ENCODE measurements around the gene SERINC4.
"Not testable (repeated sequence)": the region's sequence is repeated elsewhere in the genome, so short reads cannot be mapped to it uniquely, and the experiment has no call there.

The SERINC4 gene

GRCh38 chr15:43825305-43825704 is 25.3 kb upstream of the SERINC4 start:
- peaks cover 28% of the 10 kb centered on the region for H3K4me1 ChIP-seq (ENCODE audit: control insufficient read depth, insufficient read depth, low read length, poor library complexity, severe bottlenecking)
- not testable (repeated sequence) for H3K27me3 ChIP-seq (replicated peaks; ENCODE audit: control insufficient read depth, insufficient read depth, low read length, poor library complexity, severe bottlenecking); DNase-seq; H3K27ac ChIP-seq (ENCODE audit: insufficient read depth, low read length, poor library complexity, severe bottlenecking); H3K9me3 ChIP-seq (ENCODE audit: control insufficient read depth, low read length); H3K4me3 ChIP-seq (ENCODE audit: insufficient read depth, low read depth, low read length, poor library complexity, severe bottlenecking); H3K36me3 ChIP-seq (ENCODE audit: control insufficient read depth, insufficient read depth, low read length)

- Histone ChIP-seq H3K27me3 (replicated peaks; ENCODE audit: control insufficient read depth, insufficient read depth, low read length, poor library complexity, severe bottlenecking) (no peaks in the 10 kb centered on the region), H3K36me3 (ENCODE audit: control insufficient read depth, insufficient read depth, low read length) (no peaks in the 10 kb centered on the region), H3K27ac (ENCODE audit: insufficient read depth, low read length, poor library complexity, severe bottlenecking) (peak within 1 kb of the TSS; percentile 91), H3K4me1 (ENCODE audit: control insufficient read depth, insufficient read depth, low read length, poor library complexity, severe bottlenecking) (peaks cover 28% of the 10 kb centered on the region), H3K4me3 (ENCODE audit: insufficient read depth, low read depth, low read length, poor library complexity, severe bottlenecking) (peak within 1 kb of the TSS; percentile 96), H3K9me3 (ENCODE audit: control insufficient read depth, low read length) (no peaks in the 10 kb centered on the region)
- peak; percentile 83 to 91 (median 86) for DNase-seq
These were observed 24.6 kb upstream of the SERINC4 start, which contains the start of gene MFAP1 for GRCh38 chr15:43824302-43825246. TSS of gene MFAP1 (minus strand) at chr15:43824690. CDS start at chr15:43824569, 121 bp downstream.

GRCh38 chr15:43821505-43821904 is 21.5 kb upstream of the SERINC4 start:
- Histone ChIP-seq H3K36me3 (ENCODE audit: control insufficient read depth, insufficient read depth, low read length) (peaks cover 13% of the 10 kb centered on the region), H3K4me3 (ENCODE audit: insufficient read depth, low read depth, low read length, poor library complexity, severe bottlenecking) (no peak overlapping the region), H3K9me3 (ENCODE audit: control insufficient read depth, low read length) (no peaks in the 10 kb centered on the region), H3K27me3 (replicated peaks; ENCODE audit: control insufficient read depth, insufficient read depth, low read length, poor library complexity, severe bottlenecking) (no peaks in the 10 kb centered on the region), H3K27ac (ENCODE audit: insufficient read depth, low read length, poor library complexity, severe bottlenecking) (no peak overlapping the region), H3K4me1 (ENCODE audit: control insufficient read depth, insufficient read depth, low read length, poor library complexity, severe bottlenecking) (peaks cover 28% of the 10 kb centered on the region)
- no peak for DNase-seq

DNA sequence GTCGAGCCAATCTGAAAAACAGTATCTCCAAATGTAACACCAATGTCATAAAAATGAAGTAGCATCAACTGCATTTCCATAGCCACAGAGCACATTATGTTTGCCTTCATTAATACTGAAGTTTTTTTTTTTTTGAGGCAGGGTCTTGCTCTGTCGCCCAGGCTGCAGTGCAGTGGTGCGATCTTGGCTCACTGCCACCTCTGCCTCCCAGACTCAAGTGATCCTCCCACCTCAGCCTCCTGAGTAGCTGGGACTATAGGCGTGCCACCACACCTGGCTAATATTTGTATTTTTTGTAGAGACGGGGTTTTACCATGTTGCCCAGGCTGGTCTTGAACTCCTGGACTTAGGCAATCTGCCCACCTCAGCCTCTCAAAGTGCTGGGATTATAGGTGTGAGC is 15.0 kb upstream of the SERINC4 start:
- H3K27me3 ChIP-seq (replicated peaks; ENCODE audit: control insufficient read depth, insufficient read depth, low read length, poor library complexity, severe bottlenecking); DNase-seq; H3K9me3 ChIP-seq (ENCODE audit: control insufficient read depth, low read length); H3K4me3 ChIP-seq (ENCODE audit: insufficient read depth, low read depth, low read length, poor library complexity, severe bottlenecking); H3K27ac ChIP-seq (ENCODE audit: insufficient read depth, low read length, poor library complexity, severe bottlenecking); H3K4me1 ChIP-seq (ENCODE audit: control insufficient read depth, insufficient read depth, low read length, poor library complexity, severe bottlenecking): not testable (repeated sequence)
- H3K36me3 ChIP-seq (ENCODE audit: control insufficient read depth, insufficient read depth, low read length), result peaks cover 58% of the 10 kb centered on the region

DNA sequence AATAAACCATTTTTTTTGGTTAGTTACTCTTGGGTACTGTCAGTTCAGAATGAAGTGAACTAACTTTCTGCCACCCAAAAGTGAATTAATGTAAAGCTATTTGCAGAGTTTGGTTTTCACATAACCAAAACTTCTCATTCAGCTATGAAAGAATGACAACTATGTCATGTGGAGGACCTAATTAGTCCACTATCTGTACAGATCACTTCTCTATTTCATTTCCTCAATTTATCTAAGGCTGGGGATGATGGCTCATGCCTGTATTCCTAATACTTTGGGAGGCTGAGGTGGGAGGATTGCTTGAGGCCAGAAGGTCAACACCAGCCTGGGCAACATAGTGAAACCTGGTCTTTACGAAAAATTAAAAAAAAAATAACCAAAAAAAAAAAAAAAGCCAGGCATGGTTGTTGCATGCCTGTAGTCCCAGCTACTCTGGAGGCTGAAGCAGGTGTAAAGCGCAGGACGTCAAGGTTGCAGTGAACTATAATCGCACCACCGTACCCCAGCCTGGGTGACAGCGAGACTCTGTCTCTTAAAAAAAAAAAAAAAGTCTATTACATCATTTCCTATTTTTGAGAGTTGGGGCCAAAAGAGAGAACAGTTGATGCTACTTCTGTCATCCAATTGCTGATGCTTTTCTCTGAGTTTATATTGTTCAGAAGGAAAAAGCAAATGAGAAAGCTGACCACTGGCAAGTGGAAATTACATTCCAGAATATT is 9.1 kb upstream of the SERINC4 start:
- no peak overlapping the region for H3K4me3 ChIP-seq (ENCODE audit: insufficient read depth, low read depth, low read length, poor library complexity, severe bottlenecking)
- H3K36me3 ChIP-seq (ENCODE audit: control insufficient read depth, insufficient read depth, low read length), result peaks cover 78% of the 10 kb centered on the region
- H3K4me1 ChIP-seq (ENCODE audit: control insufficient read depth, insufficient read depth, low read length, poor library complexity, severe bottlenecking), result no peaks in the 10 kb centered on the region
- DNase-seq, result no peak
- H3K27me3 ChIP-seq (replicated peaks; ENCODE audit: control insufficient read depth, insufficient read depth, low read length, poor library complexity, severe bottlenecking), result no peaks in the 10 kb centered on the region
- no peaks in the 10 kb centered on the region for H3K9me3 ChIP-seq (ENCODE audit: control insufficient read depth, low read length)
- no peak overlapping the region for H3K27ac ChIP-seq (ENCODE audit: insufficient read depth, low read length, poor library complexity, severe bottlenecking)

GRCh38 chr15:43808435-43808950 is 8.5 kb upstream of the SERINC4 start:
- Histone ChIP-seq H3K9me3 (ENCODE audit: control insufficient read depth, low read length) (no peaks in the 10 kb centered on the region), H3K27me3 (replicated peaks; ENCODE audit: control insufficient read depth, insufficient read depth, low read length, poor library complexity, severe bottlenecking) (no peaks in the 10 kb centered on the region), H3K36me3 (ENCODE audit: control insufficient read depth, insufficient read depth, low read length) (peaks cover 77% of the 10 kb centered on the region), H3K4me3 (ENCODE audit: insufficient read depth, low read depth, low read length, poor library complexity, severe bottlenecking) (no peak overlapping the region), H3K27ac (ENCODE audit: insufficient read depth, low read length, poor library complexity, severe bottlenecking) (no peak overlapping the region), H3K4me1 (ENCODE audit: control insufficient read depth, insufficient read depth, low read length, poor library complexity, severe bottlenecking) (no peaks in the 10 kb centered on the region)
- DNase-seq, result no peak

DNA sequence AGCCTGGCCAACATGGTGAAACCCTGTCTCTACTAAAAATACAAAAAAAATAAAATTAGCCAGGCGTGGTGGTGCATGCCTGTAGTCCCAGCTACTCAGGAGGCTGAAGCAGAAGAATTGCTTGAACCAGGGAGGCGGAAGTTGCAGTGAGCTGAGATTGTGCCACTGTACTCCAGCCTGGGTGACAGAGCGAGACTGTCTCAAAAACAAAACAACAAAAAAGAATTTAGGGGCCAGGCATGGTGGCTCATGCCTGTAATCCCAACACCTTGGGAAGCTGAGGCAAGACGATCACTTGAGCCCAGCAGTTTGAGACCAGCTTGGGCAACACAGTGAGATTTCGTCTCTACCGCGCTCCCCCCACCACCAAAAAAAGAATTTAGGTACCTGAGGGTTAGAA is 2.7 kb upstream of the SERINC4 start:
- H3K9me3 ChIP-seq (ENCODE audit: control insufficient read depth, low read length); DNase-seq; H3K27ac ChIP-seq (ENCODE audit: insufficient read depth, low read length, poor library complexity, severe bottlenecking); H3K4me3 ChIP-seq (ENCODE audit: insufficient read depth, low read depth, low read length, poor library complexity, severe bottlenecking); H3K27me3 ChIP-seq (replicated peaks; ENCODE audit: control insufficient read depth, insufficient read depth, low read length, poor library complexity, severe bottlenecking): not testable (repeated sequence)
- Histone ChIP-seq H3K36me3 (ENCODE audit: control insufficient read depth, insufficient read depth, low read length) (peaks cover 47% of the 10 kb centered on the region), H3K4me1 (ENCODE audit: control insufficient read depth, insufficient read depth, low read length, poor library complexity, severe bottlenecking) (peaks cover 10% of the 10 kb centered on the region)

DNA sequence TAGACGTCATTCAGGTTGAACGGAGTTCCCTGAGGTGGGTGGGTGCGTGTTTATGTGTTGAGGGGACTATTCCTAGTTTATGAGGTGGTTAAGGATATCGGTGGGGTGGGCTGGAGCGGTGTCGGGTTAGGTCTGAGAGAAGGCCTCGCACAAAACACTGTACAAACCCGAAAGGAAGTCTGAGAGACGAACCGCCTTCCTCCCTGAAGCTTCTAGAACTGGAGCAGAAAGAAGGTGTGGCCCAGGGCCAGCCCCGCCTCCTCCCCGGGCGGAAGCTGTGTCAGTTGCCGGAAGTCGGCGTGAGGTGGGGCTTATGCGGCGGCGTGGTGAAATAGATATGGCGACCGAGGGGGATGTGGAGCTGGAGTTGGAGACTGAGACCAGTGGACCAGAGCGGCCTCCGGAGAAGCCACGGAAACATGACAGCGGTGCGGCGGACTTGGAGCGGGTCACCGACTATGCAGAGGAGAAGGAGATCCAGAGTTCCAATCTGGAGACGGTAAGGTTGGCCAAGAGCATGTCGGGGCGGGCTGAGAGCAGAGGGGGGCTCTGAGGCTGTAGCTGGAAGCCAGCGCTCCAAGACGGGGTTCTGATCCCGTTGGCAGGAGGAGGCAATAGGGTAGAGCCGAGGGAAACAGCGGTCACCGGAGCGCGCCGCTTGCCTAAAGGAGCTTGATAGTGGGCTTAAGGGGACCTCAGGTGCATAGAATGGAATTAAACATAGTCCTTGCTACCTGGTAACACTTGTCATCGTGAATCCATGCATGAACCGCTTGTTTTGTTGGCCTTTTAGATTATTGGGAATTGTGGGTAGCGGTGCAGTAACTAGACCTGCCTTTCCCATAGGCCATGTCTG is 494 bp upstream of the SERINC4 start, which contains the start of gene HYPK:
HYPK (plus strand) TSS at position 314 of the 856 bp plus-strand sequence; CDS start at position 338, 24 bp downstream.
- peak within 1 kb of the TSS; percentile 77 for H3K27ac ChIP-seq (ENCODE audit: insufficient read depth, low read length, poor library complexity, severe bottlenecking)
- peaks cover 48% of the 10 kb centered on the region for H3K36me3 ChIP-seq (ENCODE audit: control insufficient read depth, insufficient read depth, low read length)
- DNase-seq, result peak; percentile 84 to 88 (median 85)
- no peaks in the 10 kb centered on the region for H3K27me3 ChIP-seq (replicated peaks; ENCODE audit: control insufficient read depth, insufficient read depth, low read length, poor library complexity, severe bottlenecking)
- no peaks in the 10 kb centered on the region for H3K9me3 ChIP-seq (ENCODE audit: control insufficient read depth, low read length)
- peak within 1 kb of the TSS; percentile 89 for H3K4me3 ChIP-seq (ENCODE audit: insufficient read depth, low read depth, low read length, poor library complexity, severe bottlenecking)
- H3K4me1 ChIP-seq (ENCODE audit: control insufficient read depth, insufficient read depth, low read length, poor library complexity, severe bottlenecking), result peaks cover 11% of the 10 kb centered on the region

- H3K27me3 ChIP-seq (replicated peaks; ENCODE audit: control insufficient read depth, insufficient read depth, low read length, poor library complexity, severe bottlenecking), result no peaks in the 10 kb centered on the region
- DNase-seq, result no peak
- H3K36me3 ChIP-seq (ENCODE audit: control insufficient read depth, insufficient read depth, low read length), result peaks cover 49% of the 10 kb centered on the region
- H3K4me1 ChIP-seq (ENCODE audit: control insufficient read depth, insufficient read depth, low read length, poor library complexity, severe bottlenecking), result peaks cover 20% of the 10 kb centered on the region
- H3K27ac ChIP-seq (ENCODE audit: insufficient read depth, low read length, poor library complexity, severe bottlenecking), result peak overlapping the region; percentile 77
- H3K9me3 ChIP-seq (ENCODE audit: control insufficient read depth, low read length), result no peaks in the 10 kb centered on the region
- H3K4me3 ChIP-seq (ENCODE audit: insufficient read depth, low read depth, low read length, poor library complexity, severe bottlenecking), result no peak overlapping the region
These were observed 643 bp downstream of the SERINC4 start for GRCh38 chr15:43799209-43799944.

All from effector memory CD4-positive, alpha-beta T cell (primary cell).